HG03045 (cell line): ENCODE results near the gene SLC25A26.

ENCODE experiments used
- ATAC-seq: cut with Tn5 transposase; IDR thresholded peaks from one replicate; pipeline ENCODE4 v1.9.1; 2021; ENCODE audit warnings: mild to moderate bottlenecking, moderate library complexity; ENCODE audit not compliant: unreplicated experiment

Gene SLC25A26

GRCh38 chr3:66366747-66367146 is 145.9 kb downstream of the SLC25A26 start:
- no peak for ATAC-seq

- ATAC-seq = no peak
These were observed 147.2 kb downstream of the SLC25A26 start for GRCh38 chr3:66367979-66368378.

GRCh38 chr3:66370179-66370578 is 149.4 kb downstream of the SLC25A26 start:
- ATAC-seq = no peak

GRCh38 chr3:66371432-66371831 is 150.6 kb downstream of the SLC25A26 start:
- ATAC-seq = no peak

- no peak for ATAC-seq
These were observed 152.0 kb downstream of the SLC25A26 start for GRCh38 chr3:66372681-66373350.

GRCh38 chr3:66376568-66376967 is 155.8 kb downstream of the SLC25A26 start:
- no peak for ATAC-seq

GRCh38 chr3:66377800-66378199 is 157.0 kb downstream of the SLC25A26 start:
- ATAC-seq = no peak

GRCh38 chr3:66378256-66378655 is 157.5 kb downstream of the SLC25A26 start:
- no peak for ATAC-seq

GRCh38 chr3:66379565-66379964 is 158.8 kb downstream of the SLC25A26 start:
- no peak for ATAC-seq

- ATAC-seq = no peak
These were observed 159.6 kb downstream of the SLC25A26 start for GRCh38 chr3:66380200-66380932.

- no peak for ATAC-seq
These were observed 160.8 kb downstream of the SLC25A26 start for GRCh38 chr3:66381626-66382025.

- no peak for ATAC-seq
These were observed 161.3 kb downstream of the SLC25A26 start for GRCh38 chr3:66382142-66382541.

GRCh38 chr3:66383023-66383422 is 162.2 kb downstream of the SLC25A26 start:
- ATAC-seq = no peak

GRCh38 chr3:66383998-66384745 is 163.4 kb downstream of the SLC25A26 start:
- ATAC-seq = no peak

- ATAC-seq = no peak
These were observed 164.3 kb downstream of the SLC25A26 start for GRCh38 chr3:66385066-66385465.

GRCh38 chr3:66386011-66386924 is 165.5 kb downstream of the SLC25A26 start:
- ATAC-seq = peak; percentile 76

GRCh38 chr3:66386925-66387650 is 166.3 kb downstream of the SLC25A26 start:
- ATAC-seq = peak; percentile 50

- no peak for ATAC-seq
These were observed 169.2 kb downstream of the SLC25A26 start for GRCh38 chr3:66390013-66390412.

GRCh38 chr3:66392512-66392911 is 171.7 kb downstream of the SLC25A26 start:
- no peak for ATAC-seq

GRCh38 chr3:66392966-66393332 is 172.1 kb downstream of the SLC25A26 start:
- ATAC-seq = no peak
